Effector memory CD4-positive, alpha-beta T cell (primary cell): ENCODE measurements around the gene HAL.

Experiments
- DNase-seq, 3 donors: peaks; one replicate each; pipeline ENCODE4 v3.0.0-alpha.2; 2020
- H3K27ac ChIP-seq: 2 replicates; pipeline ENCODE4 v1.7.0; 2013; ENCODE audit warnings: mild to moderate bottlenecking, low read length, moderate library complexity; ENCODE audit not compliant: insufficient read depth, poor library complexity, severe bottlenecking
- H3K27me3 ChIP-seq: replicated peaks from 2 replicates; pipeline ENCODE4 v1.7.0; 2013; ENCODE audit warnings: mild to moderate bottlenecking, low read length; ENCODE audit not compliant: insufficient read depth, control insufficient read depth, poor library complexity, severe bottlenecking
- H3K36me3 ChIP-seq: 2 replicates; pipeline ENCODE4 v1.7.0; 2013; ENCODE audit warnings: mild to moderate bottlenecking, low read length, moderate library complexity; ENCODE audit not compliant: control insufficient read depth, insufficient read depth
- H3K4me1 ChIP-seq: 2 replicates; pipeline ENCODE4 v1.7.0; 2013; ENCODE audit warnings: low read length, mild to moderate bottlenecking; ENCODE audit not compliant: control insufficient read depth, insufficient read depth, poor library complexity, severe bottlenecking
- H3K4me3 ChIP-seq: 2 replicates; pipeline ENCODE4 v1.7.0; 2013; ENCODE audit warnings: low read length, low read depth, mild to moderate bottlenecking; ENCODE audit not compliant: insufficient read depth, poor library complexity, severe bottlenecking
- H3K9me3 ChIP-seq: 2 replicates; pipeline ENCODE4 v1.7.0; 2013; ENCODE audit warnings: mild to moderate bottlenecking, low read length, moderate library complexity; ENCODE audit not compliant: control insufficient read depth

Gene HAL

DNA sequence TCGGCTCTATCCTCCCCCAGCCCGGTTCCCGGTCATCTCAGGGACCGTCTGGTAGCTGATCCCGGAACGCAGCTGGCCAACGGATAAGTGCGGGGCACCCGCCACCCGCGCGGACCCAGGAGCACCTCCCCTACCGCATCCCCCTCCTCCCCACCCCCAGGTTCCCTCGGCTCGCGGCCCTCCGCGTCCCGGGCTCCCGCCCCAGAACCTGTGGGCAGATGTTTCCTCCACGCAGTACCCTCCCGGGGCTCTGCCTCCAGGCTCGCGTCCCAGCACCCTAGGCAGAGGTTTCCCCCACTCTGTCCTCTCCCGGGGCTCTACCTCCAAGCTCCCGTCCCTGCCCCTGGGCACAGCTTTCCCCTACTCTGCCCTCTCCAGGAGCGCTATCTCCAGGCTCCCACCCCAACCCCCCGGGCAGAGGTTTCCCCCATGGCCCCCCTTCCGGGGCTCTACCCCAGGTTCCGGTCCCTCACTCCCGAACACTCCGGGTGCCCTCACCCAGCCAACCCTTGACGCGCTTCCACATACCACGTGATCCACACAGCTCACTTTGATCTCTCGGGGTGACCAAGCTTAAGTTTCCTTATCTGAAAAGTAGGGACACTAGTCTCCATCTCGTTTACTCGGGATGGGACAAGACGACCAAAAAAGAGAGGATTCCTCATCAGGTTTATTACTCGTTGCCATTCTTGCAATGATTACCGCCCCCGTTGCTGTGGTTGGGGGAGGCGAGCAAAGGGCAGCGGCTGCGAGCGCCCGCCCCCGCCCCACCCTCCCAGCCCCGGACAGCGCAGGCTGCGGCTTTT lies 53.4 kb downstream of the HAL start, which contains the start of gene CCDC38:
Gene CCDC38 (minus strand): TSS at position 91 of the 806 bp plus-strand sequence. CDS start 6,105 bp downstream, outside the sequence.
- peak within 1 kb of the TSS; percentile 93 for H3K4me3 ChIP-seq
- no peaks in the 10 kb centered on the region for H3K9me3 ChIP-seq
- peak within 1 kb of the TSS; percentile 71 for H3K27ac ChIP-seq
- peaks cover 6% of the 10 kb centered on the region for H3K4me1 ChIP-seq
- no peaks in the 10 kb centered on the region for H3K36me3 ChIP-seq
- peak; percentile 66 to 75 (median 67) for DNase-seq
- H3K27me3 ChIP-seq: no peaks in the 10 kb centered on the region

DNA sequence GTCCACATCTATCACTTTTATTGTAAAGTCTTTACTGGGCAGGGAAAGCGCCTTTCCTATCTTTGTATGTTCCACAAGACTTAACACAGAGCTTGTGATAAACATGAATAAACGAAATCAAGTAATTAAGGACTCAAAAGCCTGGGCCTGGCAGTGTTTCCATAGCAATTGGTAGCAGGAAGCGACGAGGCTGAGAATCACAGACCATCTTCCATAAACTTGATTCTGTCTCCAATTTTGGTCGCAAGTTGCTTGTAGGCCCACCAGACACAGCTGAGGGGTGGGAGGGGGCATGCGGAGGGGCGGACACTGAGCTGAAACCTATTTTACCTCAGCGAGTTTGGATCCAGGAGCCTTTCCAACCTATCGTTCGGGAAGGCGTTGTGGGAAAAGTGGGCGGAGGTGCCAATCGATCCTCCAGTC lies 54.0 kb downstream of the HAL start:
- Histone ChIP-seq H3K9me3 (no peaks in the 10 kb centered on the region), H3K4me1 (peaks cover 6% of the 10 kb centered on the region), H3K27ac (peak overlapping the region; percentile 71), H3K27me3 (no peaks in the 10 kb centered on the region), H3K36me3 (no peaks in the 10 kb centered on the region), H3K4me3 (peak overlapping the region; percentile 93)
- no peak for DNase-seq

DNA sequence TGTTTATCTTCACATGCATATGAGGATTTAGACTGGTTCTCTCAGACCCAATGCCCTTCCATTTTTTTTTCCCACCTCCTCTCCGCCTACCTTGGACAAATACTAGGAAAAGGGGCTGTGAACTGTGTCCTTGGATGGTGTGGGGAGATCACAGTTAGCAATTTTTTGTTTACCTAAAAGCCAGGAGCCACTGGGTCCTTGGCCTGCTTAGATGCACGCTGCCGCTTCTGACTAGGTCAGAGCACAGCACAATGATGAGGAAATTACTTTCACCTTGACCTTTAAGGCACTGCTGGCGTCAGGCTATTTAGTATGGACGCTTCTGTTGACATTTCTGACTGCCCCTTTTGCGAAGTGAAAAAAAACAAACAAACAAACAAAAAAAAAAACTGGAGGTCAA lies 55.6 kb downstream of the HAL start:
- H3K27me3 ChIP-seq: no peaks in the 10 kb centered on the region
- H3K36me3 ChIP-seq: no peaks in the 10 kb centered on the region
- H3K27ac ChIP-seq: no peak overlapping the region
- H3K4me3 ChIP-seq: no peak overlapping the region
- no peak for DNase-seq
- H3K9me3 ChIP-seq: no peaks in the 10 kb centered on the region
- peaks cover 6% of the 10 kb centered on the region for H3K4me1 ChIP-seq
